ENCODE measurements around the gene HRH1. TPM values are rescaled to one million over a fixed set of nuclear protein-coding genes. Genes with fewer than 3 reads are reported as not detected.
A peak's percentile ranks its signal among the peaks of the same experiment; 100 is the strongest.

Gene HRH1
- total RNA-seq, 2 donors from 2014 or later = 1.6 to 3.5 TPM

DNA sequence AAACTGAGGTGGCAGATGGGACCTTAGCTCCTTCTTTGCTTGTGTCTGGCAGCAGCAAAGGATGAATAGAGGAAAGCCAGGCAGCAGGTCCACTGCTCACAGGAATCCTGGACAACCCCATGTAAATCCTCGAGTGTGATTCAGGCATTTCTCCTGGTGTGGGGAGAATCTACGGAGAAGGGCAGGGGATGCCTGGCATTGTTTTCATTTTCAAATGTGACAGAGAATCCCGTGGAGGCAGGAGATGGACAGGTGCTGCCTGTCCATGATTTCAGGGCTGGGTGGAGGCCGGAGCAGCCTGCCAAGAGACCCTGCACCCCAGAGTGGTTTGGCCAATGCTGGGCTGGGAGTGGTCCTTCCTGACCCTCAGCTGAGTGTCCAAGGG lies 1.7 kb downstream of the HRH1 start:
- Histone ChIP-seq H3K27ac (no peak overlapping the region), H3K36me3 (no peaks in the 10 kb centered on the region), H3K4me3 (no peak overlapping the region), H3K4me1 (peaks cover 0 to 21% of the 10 kb centered on the region in 2 donors), H3K27me3 (no peaks in the 10 kb centered on the region), H3K9me3 (no peaks in the 10 kb centered on the region)
- TF ChIP-seq CTCF (IDR thresholded peaks at IDR 0.05) = no peak
- DNase-seq (ENCODE audit: low spot score) = no peak

DNA sequence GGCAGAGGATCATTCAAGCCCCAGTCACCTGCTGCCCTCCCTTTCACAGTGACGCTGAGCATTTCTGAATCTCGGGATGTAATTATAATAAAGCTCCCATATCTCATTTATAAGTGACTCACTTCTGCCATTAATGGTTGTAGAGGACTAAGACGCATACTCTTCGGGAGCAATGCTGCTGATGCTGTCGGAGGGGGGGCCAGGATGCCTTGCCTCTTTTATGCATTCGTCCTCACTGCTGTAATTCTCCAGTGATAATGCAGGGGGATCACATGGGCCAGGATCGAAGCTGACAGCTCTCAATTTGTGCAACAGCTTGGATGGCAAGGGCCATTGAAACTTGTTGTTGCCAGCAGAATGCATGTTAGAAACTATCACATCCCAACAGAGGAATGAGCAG lies 3.1 kb downstream of the HRH1 start:
- no peak for DNase-seq (ENCODE audit: low spot score)
- H3K4me1 ChIP-seq = peaks cover 0 to 21% of the 10 kb centered on the region in 2 donors
- no peak overlapping the region for H3K27ac ChIP-seq
- H3K9me3 ChIP-seq = no peaks in the 10 kb centered on the region
- H3K4me3 ChIP-seq = no peak overlapping the region
- H3K27me3 ChIP-seq = no peaks in the 10 kb centered on the region
- no peaks in the 10 kb centered on the region for H3K36me3 ChIP-seq
- no peak for TF ChIP-seq CTCF (IDR thresholded peaks at IDR 0.05)

- H3K4me1 ChIP-seq = peaks cover 0 to 21% of the 10 kb centered on the region in 2 donors
- H3K27me3 ChIP-seq = no peaks in the 10 kb centered on the region
- H3K9me3 ChIP-seq = no peaks in the 10 kb centered on the region
- no peak for TF ChIP-seq CTCF (IDR thresholded peaks at IDR 0.05)
- peak; percentile 77 for DNase-seq (ENCODE audit: low spot score)
- no peaks in the 10 kb centered on the region for H3K36me3 ChIP-seq
- H3K4me3 ChIP-seq = no peak overlapping the region
- H3K27ac ChIP-seq = peak overlapping the region in 1 of 2 donors; percentile 32
Measured at GRCh38 chr3:11159421-11159904, 5.2 kb downstream of the HRH1 start.

DNA sequence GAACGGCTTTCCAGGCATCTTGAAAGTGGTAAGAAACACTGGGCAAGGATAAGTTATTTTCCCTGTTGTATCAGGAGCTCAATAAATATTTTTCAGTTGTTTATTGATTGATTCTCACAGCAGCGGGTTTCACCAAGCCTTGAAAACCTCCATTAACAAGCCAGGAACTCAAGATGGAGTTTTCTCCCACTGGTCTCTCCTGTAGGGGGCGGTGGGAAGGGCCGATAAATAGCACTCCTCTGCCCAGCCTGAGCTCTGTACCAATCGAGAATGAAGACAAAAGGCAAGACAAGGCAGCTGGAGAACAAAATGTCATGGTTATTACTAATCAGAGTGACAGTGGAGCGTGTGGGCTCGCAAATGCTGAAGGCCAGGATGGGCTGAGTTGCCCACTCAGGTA lies 7.4 kb downstream of the HRH1 start:
- Histone ChIP-seq H3K36me3 (no peaks in the 10 kb centered on the region), H3K4me1 (peaks cover 0 to 4% of the 10 kb centered on the region in 2 donors), H3K4me3 (no peak overlapping the region), H3K9me3 (no peaks in the 10 kb centered on the region), H3K27ac (no peak overlapping the region), H3K27me3 (no peaks in the 10 kb centered on the region)
- TF ChIP-seq CTCF (IDR thresholded peaks at IDR 0.05) = no peak
- no peak for DNase-seq (ENCODE audit: low spot score)

DNA sequence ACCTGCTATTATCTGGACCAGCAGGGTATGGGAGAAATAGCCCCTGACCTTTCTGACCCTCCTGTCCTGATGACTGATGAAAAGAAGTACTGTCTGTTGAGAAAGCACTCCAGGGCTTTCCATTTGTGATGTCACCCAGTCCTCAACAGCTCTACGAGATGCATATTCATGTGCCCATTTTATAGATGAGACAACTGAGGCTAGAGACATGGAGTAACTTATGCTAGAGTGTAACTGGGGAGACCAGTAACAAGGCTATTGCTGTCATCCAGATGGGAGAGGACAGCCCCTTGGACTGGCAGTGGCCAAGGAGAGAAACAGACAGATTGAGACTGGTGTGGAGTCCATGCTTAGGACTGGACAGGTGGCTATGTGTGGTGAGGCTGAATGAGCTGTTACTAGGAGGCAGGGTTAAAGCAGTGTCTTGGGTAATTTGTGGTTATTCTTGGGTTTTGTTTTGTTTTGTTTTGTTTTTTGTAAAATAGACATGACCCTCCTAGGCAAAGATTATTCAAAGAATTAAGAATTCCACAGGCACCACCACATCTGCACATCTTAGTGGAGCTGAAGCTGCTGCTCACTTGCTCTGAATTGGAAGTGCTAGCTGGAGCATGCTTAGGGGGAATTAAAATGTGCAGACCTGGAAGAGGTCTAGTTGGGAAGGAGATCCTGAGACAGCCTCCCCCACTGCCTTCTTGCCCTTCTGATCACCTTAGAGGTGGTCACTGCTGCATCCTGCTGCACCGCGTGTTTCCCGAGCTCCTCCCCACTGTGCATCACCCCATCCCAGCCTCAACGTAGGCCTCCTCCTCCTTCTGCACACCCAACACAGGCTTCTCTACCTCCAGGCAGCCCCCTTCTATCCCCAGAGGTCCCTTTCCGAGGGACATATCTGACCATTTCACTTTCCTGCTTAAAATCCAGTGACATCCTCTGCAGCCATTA lies 8.4 kb downstream of the HRH1 start:
- TF ChIP-seq CTCF (IDR thresholded peaks at IDR 0.05) = no peak
- peaks cover 0 to 4% of the 10 kb centered on the region in 2 donors for H3K4me1 ChIP-seq
- H3K36me3 ChIP-seq = no peaks in the 10 kb centered on the region
- no peak overlapping the region for H3K4me3 ChIP-seq
- H3K9me3 ChIP-seq = no peaks in the 10 kb centered on the region
- no peak for DNase-seq (ENCODE audit: low spot score)
- no peak overlapping the region for H3K27ac ChIP-seq
- H3K27me3 ChIP-seq = no peaks in the 10 kb centered on the region
